H7 (cell line): ENCODE results near the gene NCBP3. TPM values are rescaled to one million over a fixed set of nuclear protein-coding genes. Genes with fewer than 3 reads are reported as not detected.

Experiments used
- DNase-seq: peaks from one replicate; pipeline ENCODE4 v3.0.0; 2012
- H3K27me3 ChIP-seq: 2 replicates; pipeline ENCODE4 v1.6.0; 2011; ENCODE audit warnings: mild to moderate bottlenecking, low read length; ENCODE audit not compliant: control insufficient read depth, insufficient read depth
- H3K36me3 ChIP-seq: replicated peaks from 2 replicates; pipeline ENCODE4 v1.5.1; 2011; ENCODE audit warnings: low read length; ENCODE audit not compliant: control insufficient read depth, insufficient read depth
- H3K4me3 ChIP-seq: 2 replicates; pipeline ENCODE4 v1.5.1; 2011; ENCODE audit warnings: low read depth, mild to moderate bottlenecking, control low read depth, low read length, moderate library complexity; ENCODE audit not compliant: insufficient read depth
- total RNA-seq: library from RNA; depleted of rRNA; stranded (reverse); fragments of >200 nt; shearing (Covaris generic); gene quantifications from 2 replicates; pipeline ENCODE4 v1.2.3, GENCODE V29; 2014

NCBP3 gene
- total RNA-seq, 1 experiment from 2014 or later = 17.5 TPM

GRCh38 chr17:3887804-3888203, 41.8 kb upstream of the NCBP3 start:
- Histone ChIP-seq H3K4me3 (no peak overlapping the region), H3K36me3 (peaks cover 4% of the 10 kb centered on the region; the same call in 1 of the 2 replicates), H3K27me3 (peaks cover 4% of the 10 kb centered on the region)
- DNase-seq = no peak

GRCh38 chr17:3887394-3887793, 41.3 kb upstream of the NCBP3 start:
- peaks cover 4% of the 10 kb centered on the region; the same call in 1 of the 2 replicates for H3K36me3 ChIP-seq
- no peak overlapping the region for H3K4me3 ChIP-seq
- DNase-seq = no peak
- peaks cover 4% of the 10 kb centered on the region for H3K27me3 ChIP-seq

GRCh38 chr17:3886776-3887175, 40.7 kb upstream of the NCBP3 start:
- Histone ChIP-seq H3K36me3 (peaks cover 4% of the 10 kb centered on the region; the same call in 1 of the 2 replicates), H3K27me3 (peaks cover 2% of the 10 kb centered on the region; the same call in 1 of the 2 replicates), H3K4me3 (no peak overlapping the region)
- DNase-seq = no peak

- H3K4me3 ChIP-seq = no peak overlapping the region
- H3K36me3 ChIP-seq = peaks cover 4% of the 10 kb centered on the region; the same call in 1 of the 2 replicates
- no peak for DNase-seq
- H3K27me3 ChIP-seq = no peaks in the 10 kb centered on the region
Observed at GRCh38 chr17:3885970-3886369, 39.9 kb upstream of the NCBP3 start.

GRCh38 chr17:3885271-3885670, 39.2 kb upstream of the NCBP3 start:
- no peaks in the 10 kb centered on the region for H3K27me3 ChIP-seq
- no peak overlapping the region for H3K4me3 ChIP-seq
- H3K36me3 ChIP-seq = peaks cover 4% of the 10 kb centered on the region; the same call in 1 of the 2 replicates
- no peak for DNase-seq

GRCh38 chr17:3884188-3884587, 38.1 kb upstream of the NCBP3 start:
- peaks cover 4% of the 10 kb centered on the region; the same call in 1 of the 2 replicates for H3K36me3 ChIP-seq
- no peak for DNase-seq

GRCh38 chr17:3882276-3882675, 36.2 kb upstream of the NCBP3 start:
- DNase-seq = no peak
- no peak overlapping the region for H3K4me3 ChIP-seq
- H3K36me3 ChIP-seq = peaks cover 4% of the 10 kb centered on the region
- no peaks in the 10 kb centered on the region for H3K27me3 ChIP-seq

More at GRCh38 chr17:3884188-3884587, 38.1 kb upstream of the NCBP3 start:
- H3K27me3 ChIP-seq = no peaks in the 10 kb centered on the region
- no peak overlapping the region for H3K4me3 ChIP-seq

GRCh38 chr17:3880983-3881382, 34.9 kb upstream of the NCBP3 start:
- Histone ChIP-seq H3K36me3 (peaks cover 4% of the 10 kb centered on the region), H3K27me3 (no peaks in the 10 kb centered on the region), H3K4me3 (no peak overlapping the region)
- DNase-seq = no peak

GRCh38 chr17:3879591-3880417, 33.8 kb upstream of the NCBP3 start:
- H3K27me3 ChIP-seq = no peaks in the 10 kb centered on the region
- no peak overlapping the region for H3K4me3 ChIP-seq
- no peak for DNase-seq
- peaks cover 1% of the 10 kb centered on the region for H3K36me3 ChIP-seq

- H3K4me3 ChIP-seq = no peak overlapping the region
- no peak for DNase-seq
- H3K27me3 ChIP-seq = no peaks in the 10 kb centered on the region
- H3K36me3 ChIP-seq = no peaks in the 10 kb centered on the region; the same call in none of the 2 replicates
Observed at GRCh38 chr17:3879186-3879585, 33.1 kb upstream of the NCBP3 start.

- no peak overlapping the region for H3K4me3 ChIP-seq
- H3K36me3 ChIP-seq = peaks cover 3% of the 10 kb centered on the region
- DNase-seq = no peak
- H3K27me3 ChIP-seq = no peaks in the 10 kb centered on the region
Observed at GRCh38 chr17:3877220-3877619, 31.2 kb upstream of the NCBP3 start.

GRCh38 chr17:3875317-3875716, 29.3 kb upstream of the NCBP3 start:
- no peak for DNase-seq
- Histone ChIP-seq H3K4me3 (no peak overlapping the region), H3K27me3 (no peaks in the 10 kb centered on the region), H3K36me3 (peaks cover 6% of the 10 kb centered on the region)

GRCh38 chr17:3873862-3874261, 27.8 kb upstream of the NCBP3 start:
- no peak for DNase-seq
- H3K36me3 ChIP-seq = peaks cover 6% of the 10 kb centered on the region
- H3K27me3 ChIP-seq = no peaks in the 10 kb centered on the region
- no peak overlapping the region for H3K4me3 ChIP-seq

- no peak for DNase-seq
- Histone ChIP-seq H3K36me3 (peaks cover 6% of the 10 kb centered on the region), H3K27me3 (no peaks in the 10 kb centered on the region), H3K4me3 (no peak overlapping the region)
Observed at GRCh38 chr17:3870871-3871306, 24.8 kb upstream of the NCBP3 start.

- DNase-seq = no peak
- H3K27me3 ChIP-seq = no peaks in the 10 kb centered on the region
- peaks cover 4% of the 10 kb centered on the region; the same call in 1 of the 2 replicates for H3K36me3 ChIP-seq
- H3K4me3 ChIP-seq = no peak overlapping the region
Observed at GRCh38 chr17:3867606-3868005, 21.6 kb upstream of the NCBP3 start.
